GM12891 (cell line): ENCODE results near the gene FOXO1.
A peak's percentile ranks its signal among the peaks of the same experiment; 100 is the strongest.

Source experiments
- DNase-seq: peaks from one replicate; pipeline ENCODE4 v3.0.0; 2011; ENCODE audit warnings: low spot score; ENCODE audit not compliant: insufficient read length
- FAIRE-seq: peaks from 2 replicates; lab custom pipeline; 2011; peaks lifted over from hg19 to GRCh38; lab: Jason Lieb, UNC
- PAX5 ChIP-seq: IDR thresholded peaks from 2 replicates; pipeline ENCODE4 v1.6.1; 2011; ENCODE audit warnings: low read length, moderate library complexity, mild to moderate bottlenecking; ENCODE audit not compliant: insufficient read depth, severe bottlenecking
- POLR2A ChIP-seq: IDR thresholded peaks from 2 replicates; pipeline ENCODE4 v1.6.1; 2011; ENCODE audit warnings: low read depth, low read length, control low read depth
- POLR2AphosphoS5 ChIP-seq: IDR thresholded peaks from 2 replicates; pipeline ENCODE4 v1.6.1; 2011; ENCODE audit warnings: low read depth, low read length, control low read depth
- POU2F2 ChIP-seq: IDR thresholded peaks from 2 replicates; pipeline ENCODE4 v1.6.1; 2011; ENCODE audit warnings: low read depth, mild to moderate bottlenecking, control low read depth, low read length, moderate library complexity
- SPI1 ChIP-seq: IDR thresholded peaks from 2 replicates; pipeline ENCODE4 v1.6.1; 2011; ENCODE audit warnings: low read depth, low read length, control low read depth
- TAF1 ChIP-seq: IDR thresholded peaks from 2 replicates; pipeline ENCODE4 v1.6.1; 2011; ENCODE audit warnings: low read depth, low read length, control low read depth

Gene FOXO1

GRCh38 chr13:40637643-40638042, 28.8 kb downstream of the FOXO1 start:
- FAIRE-seq: peak; percentile 76
- no peak for DNase-seq

GRCh38 chr13:40635315-40635995, 31.0 kb downstream of the FOXO1 start:
- DNase-seq (no peak), FAIRE-seq (no peak)
- no peak for TF ChIP-seq TAF1
- no peak for TF ChIP-seq SPI1
- TF ChIP-seq POLR2AphosphoS5: no peak
- no peak for TF ChIP-seq POLR2A
- no peak for TF ChIP-seq PAX5
- no peak for TF ChIP-seq POU2F2

More at GRCh38 chr13:40637643-40638042, 28.8 kb downstream of the FOXO1 start:
- TF ChIP-seq TAF1: no peak
- TF ChIP-seq SPI1: 0 out of 2 replicates have a peak, but pooled peaks have one; percentile 18
- no peak for TF ChIP-seq PAX5
- TF ChIP-seq POLR2AphosphoS5: no peak

- TF ChIP-seq SPI1: no peak
- no peak for TF ChIP-seq POLR2AphosphoS5
- no peak for TF ChIP-seq PAX5
- TF ChIP-seq POLR2A: no peak
- no peak for TF ChIP-seq TAF1
- no peak for TF ChIP-seq POU2F2
- DNase-seq (no peak), FAIRE-seq (peak; percentile 55)
These were observed 33.5 kb downstream of the FOXO1 start for GRCh38 chr13:40632915-40633314.

GRCh38 chr13:40631605-40632004, 34.8 kb downstream of the FOXO1 start:
- peak; percentile 79 for FAIRE-seq
- DNase-seq: no peak
- TF ChIP-seq POU2F2 (no peak), TAF1 (no peak), SPI1 (peak; percentile 18; the same call in 1 of the 2 replicates), POLR2AphosphoS5 (no peak), POLR2A (no peak), PAX5 (no peak)

GRCh38 chr13:40629678-40630384, 36.6 kb downstream of the FOXO1 start:
- TF ChIP-seq TAF1: no peak
- TF ChIP-seq POU2F2: no peak
- no peak for TF ChIP-seq POLR2AphosphoS5
- peak; percentile 98 for TF ChIP-seq SPI1
- no peak for TF ChIP-seq POLR2A
- no peak for TF ChIP-seq PAX5
- peak; percentile 85 for FAIRE-seq

GRCh38 chr13:40626977-40627376, 39.5 kb downstream of the FOXO1 start:
- DNase-seq: no peak
- no peak for FAIRE-seq
- TF ChIP-seq PAX5: no peak
- TF ChIP-seq POLR2A: no peak
- TF ChIP-seq TAF1: no peak
- TF ChIP-seq SPI1: no peak
- no peak for TF ChIP-seq POLR2AphosphoS5

More at GRCh38 chr13:40629678-40630384, 36.6 kb downstream of the FOXO1 start:
- DNase-seq: no peak

GRCh38 chr13:40626561-40626960, 39.9 kb downstream of the FOXO1 start:
- FAIRE-seq (peak; percentile 31), DNase-seq (no peak)
- TF ChIP-seq POLR2AphosphoS5 (no peak), POLR2A (no peak), SPI1 (no peak), TAF1 (no peak), PAX5 (no peak), POU2F2 (no peak)

GRCh38 chr13:40624986-40625385, 41.5 kb downstream of the FOXO1 start:
- no peak for TF ChIP-seq POLR2A
- TF ChIP-seq TAF1: no peak
- TF ChIP-seq SPI1: no peak
- no peak for TF ChIP-seq POU2F2
- TF ChIP-seq PAX5: no peak
- TF ChIP-seq POLR2AphosphoS5: no peak
- DNase-seq (no peak), FAIRE-seq (no peak)

GRCh38 chr13:40624383-40624782, 42.1 kb downstream of the FOXO1 start:
- TF ChIP-seq PAX5 (no peak), TAF1 (no peak), POLR2A (no peak), POU2F2 (no peak), SPI1 (no peak), POLR2AphosphoS5 (no peak)
- FAIRE-seq (no peak), DNase-seq (no peak)

- FAIRE-seq: no peak
- TF ChIP-seq SPI1 (no peak), POU2F2 (no peak), TAF1 (no peak), POLR2A (no peak), POLR2AphosphoS5 (no peak), PAX5 (no peak)
These were observed 43.7 kb downstream of the FOXO1 start for GRCh38 chr13:40622761-40623160.

More at GRCh38 chr13:40622761-40623160, 43.7 kb downstream of the FOXO1 start:
- DNase-seq: no peak
